Dermis blood vessel endothelial cell (primary cell): Measurements from ENCODE around the gene LARP1B. TPM values are rescaled to one million over a fixed set of nuclear protein-coding genes. Genes with fewer than 3 reads are reported as not detected.
"Not testable (repeated sequence)": the region's sequence is repeated elsewhere in the genome, so short reads cannot be mapped to it uniquely, and the experiment has no call there.

ENCODE experiments used
- DNase-seq: peaks from one replicate; pipeline ENCODE4 v3.0.0; 2010
- total RNA-seq: library from RNA; depleted of rRNA; stranded (reverse); fragments of >200 nt; gene quantifications from 2 replicates; pipeline ENCODE4 v1.2.3, GENCODE V29; 2014

Gene LARP1B
- total RNA-seq, 1 donor from 2014 or later, result 26.2 TPM

GRCh38 chr4:128141866-128142265, 80.8 kb downstream of the LARP1B start:
- peak; percentile 25 for DNase-seq

GRCh38 chr4:128145727-128146126, 84.6 kb downstream of the LARP1B start:
- DNase-seq, result no peak

- no peak for DNase-seq
These were observed 92.7 kb downstream of the LARP1B start for GRCh38 chr4:128153800-128154199.

GRCh38 chr4:128155231-128155855, 94.2 kb downstream of the LARP1B start:
- peak; percentile 78 for DNase-seq

- no peak for DNase-seq
These were observed 94.9 kb downstream of the LARP1B start for GRCh38 chr4:128155874-128156456.

GRCh38 chr4:128156472-128156871, 95.4 kb downstream of the LARP1B start:
- DNase-seq, result not testable (repeated sequence)

GRCh38 chr4:128158894-128159293, 97.8 kb downstream of the LARP1B start:
- no peak for DNase-seq

GRCh38 chr4:128159967-128160366, 98.9 kb downstream of the LARP1B start:
- peak; percentile 68 for DNase-seq

GRCh38 chr4:128161138-128161537, 100.0 kb downstream of the LARP1B start:
- DNase-seq, result peak; percentile 25

- DNase-seq, result peak; percentile 58
These were observed 101.3 kb downstream of the LARP1B start for GRCh38 chr4:128162434-128162833.

GRCh38 chr4:128163177-128164117, 102.3 kb downstream of the LARP1B start:
- DNase-seq, result peak; percentile 85

GRCh38 chr4:128166982-128167381, 105.9 kb downstream of the LARP1B start:
- DNase-seq, result no peak

GRCh38 chr4:128168701-128169100, 107.6 kb downstream of the LARP1B start:
- DNase-seq, result no peak

- DNase-seq, result no peak
These were observed 108.1 kb downstream of the LARP1B start for GRCh38 chr4:128169245-128169644.

GRCh38 chr4:128176643-128177042, 115.5 kb downstream of the LARP1B start:
- DNase-seq, result no peak

GRCh38 chr4:128177498-128177897, 116.4 kb downstream of the LARP1B start:
- peak; percentile 25 for DNase-seq

GRCh38 chr4:128186623-128187022, 125.5 kb downstream of the LARP1B start:
- DNase-seq, result no peak

GRCh38 chr4:128191115-128191781, 130.1 kb downstream of the LARP1B start:
- DNase-seq, result peak; percentile 83

- DNase-seq, result peak; percentile 75
These were observed 159.4 kb downstream of the LARP1B start for GRCh38 chr4:128220286-128221235.

- DNase-seq, result no peak
These were observed 160.5 kb downstream of the LARP1B start for GRCh38 chr4:128221586-128221985.

GRCh38 chr4:128225148-128225547, 164.0 kb downstream of the LARP1B start:
- no peak for DNase-seq
